IPS DF 6.9 (cell line): Measurements from ENCODE around the gene CNST.
"Not testable (repeated sequence)": the region's sequence is repeated elsewhere in the genome, so short reads cannot be mapped to it uniquely, and the experiment has no call there.

ENCODE experiments used
- DNase-seq: peaks from one replicate; pipeline ENCODE4 v3.0.0-alpha.2; 2013; ENCODE audit warnings: low read depth, low spot score
- H3K27ac ChIP-seq: one replicate; pipeline ENCODE4 v1.5.1; 2013; ENCODE audit warnings: low read length, control low read depth
- H3K27me3 ChIP-seq: 2 replicates; pipeline ENCODE4 v1.6.1; 2013; ENCODE audit warnings: mild to moderate bottlenecking, low read length; ENCODE audit not compliant: control insufficient read depth, insufficient read depth
- H3K36me3 ChIP-seq: 2 replicates; pipeline ENCODE4 v1.6.1; 2013; ENCODE audit warnings: low read length; ENCODE audit not compliant: control insufficient read depth, insufficient read depth
- H3K4me1 ChIP-seq: 2 replicates; pipeline ENCODE4 v1.6.1; 2013; ENCODE audit warnings: low read length; ENCODE audit not compliant: control insufficient read depth, insufficient read depth
- H3K4me3 ChIP-seq: 2 replicates; pipeline ENCODE4 v1.5.1; 2013; ENCODE audit warnings: mild to moderate bottlenecking, low read length
- H3K9me3 ChIP-seq: 2 replicates; pipeline ENCODE4 v1.6.1; 2013; ENCODE audit warnings: low read length, inconsistent platforms; ENCODE audit not compliant: control insufficient read depth, insufficient read depth
- WGBS: extraction: QIAGEN DNeasy Blood & Tissue Kit; methylation state at CpG from one replicate; pipeline ENCODE4 v1.1.7; 2013; ENCODE audit warnings: mixed read lengths, missing lambda C conversion rate; ENCODE audit not compliant: insufficient read length, insufficient coverage; 5-methylcytosine and 5-hydroxymethylcytosine counted together

The CNST gene

GRCh38 chr1:246597340-246597739 lies 31.1 kb downstream of the CNST start:
- Histone ChIP-seq H3K27me3 (no peaks in the 10 kb centered on the region), H3K36me3 (no peaks in the 10 kb centered on the region), H3K4me3 (no peak overlapping the region), H3K9me3 (no peaks in the 10 kb centered on the region), H3K27ac (no peak overlapping the region), H3K4me1 (no peaks in the 10 kb centered on the region)
- WGBS: no CpG with 5 or more reads among the region's 5 CpGs
- DNase-seq: no peak

- H3K9me3 ChIP-seq: no peaks in the 10 kb centered on the region
- no peak overlapping the region for H3K4me3 ChIP-seq
- no CpG with 5 or more reads among the region's 7 CpGs for WGBS
- H3K4me1 ChIP-seq: no peaks in the 10 kb centered on the region
- no peak overlapping the region for H3K27ac ChIP-seq
- no peaks in the 10 kb centered on the region for H3K36me3 ChIP-seq
- H3K27me3 ChIP-seq: no peaks in the 10 kb centered on the region
- no peak for DNase-seq
These were observed 31.7 kb downstream of the CNST start for GRCh38 chr1:246597971-246598370.

- Histone ChIP-seq H3K27ac (no peak overlapping the region), H3K27me3 (no peaks in the 10 kb centered on the region), H3K4me3 (no peak overlapping the region), H3K9me3 (no peaks in the 10 kb centered on the region), H3K36me3 (no peaks in the 10 kb centered on the region), H3K4me1 (no peaks in the 10 kb centered on the region)
- DNase-seq: no peak
- WGBS: no CpG with 5 or more reads among the region's 4 CpGs
These were observed 33.1 kb downstream of the CNST start for GRCh38 chr1:246599315-246599714.

GRCh38 chr1:246600579-246600978 lies 34.3 kb downstream of the CNST start:
- WGBS: no CpG with 5 or more reads among the region's 2 CpGs
- Histone ChIP-seq H3K4me1 (no peaks in the 10 kb centered on the region), H3K36me3 (no peaks in the 10 kb centered on the region), H3K27ac (no peak overlapping the region), H3K27me3 (no peaks in the 10 kb centered on the region), H3K4me3 (no peak overlapping the region), H3K9me3 (no peaks in the 10 kb centered on the region)
- DNase-seq: no peak

GRCh38 chr1:246602194-246602593 lies 35.9 kb downstream of the CNST start:
- no CpG with 5 or more reads among the region's 3 CpGs for WGBS
- Histone ChIP-seq H3K4me1 (no peaks in the 10 kb centered on the region), H3K27ac (no peak overlapping the region), H3K27me3 (no peaks in the 10 kb centered on the region), H3K36me3 (no peaks in the 10 kb centered on the region), H3K4me3 (no peak overlapping the region), H3K9me3 (no peaks in the 10 kb centered on the region)
- no peak for DNase-seq

GRCh38 chr1:246605231-246605630 lies 39.0 kb downstream of the CNST start:
- no CpG with 5 or more reads among the region's 19 CpGs for WGBS

GRCh38 chr1:246607462-246607861 lies 41.2 kb downstream of the CNST start:
- Histone ChIP-seq H3K36me3 (no peaks in the 10 kb centered on the region), H3K4me3 (no peak overlapping the region), H3K9me3 (no peaks in the 10 kb centered on the region), H3K27ac (no peak overlapping the region), H3K27me3 (no peaks in the 10 kb centered on the region), H3K4me1 (peaks cover 4% of the 10 kb centered on the region; the same call in 1 of the 2 replicates)
- no CpG with 5 or more reads among the region's 19 CpGs for WGBS
- DNase-seq: no peak

More at GRCh38 chr1:246605231-246605630, 39.0 kb downstream of the CNST start:
- not testable (repeated sequence) for H3K4me1 ChIP-seq, H3K36me3 ChIP-seq, H3K27me3 ChIP-seq, H3K27ac ChIP-seq, DNase-seq, H3K4me3 ChIP-seq, H3K9me3 ChIP-seq

- H3K36me3 ChIP-seq: no peaks in the 10 kb centered on the region
- no CpG with 5 or more reads among the region's 18 CpGs for WGBS
- H3K9me3 ChIP-seq: no peaks in the 10 kb centered on the region
- no peak for DNase-seq
- peaks cover 4% of the 10 kb centered on the region; the same call in 1 of the 2 replicates for H3K4me1 ChIP-seq
- H3K27me3 ChIP-seq: no peaks in the 10 kb centered on the region
- H3K27ac ChIP-seq: no peak overlapping the region
- no peak overlapping the region for H3K4me3 ChIP-seq
These were observed 42.5 kb downstream of the CNST start for GRCh38 chr1:246608616-246609376.

- Histone ChIP-seq H3K36me3 (no peaks in the 10 kb centered on the region), H3K27ac (no peak overlapping the region), H3K4me1 (peaks cover 4% of the 10 kb centered on the region; the same call in 1 of the 2 replicates), H3K9me3 (no peaks in the 10 kb centered on the region), H3K27me3 (no peaks in the 10 kb centered on the region), H3K4me3 (no peak overlapping the region)
- WGBS: no CpG with 5 or more reads among the region's 4 CpGs
- no peak for DNase-seq
These were observed 43.4 kb downstream of the CNST start for GRCh38 chr1:246609632-246610031.

GRCh38 chr1:246613096-246613758 lies 47.0 kb downstream of the CNST start:
- no peak for DNase-seq
- Histone ChIP-seq H3K36me3 (no peaks in the 10 kb centered on the region), H3K27me3 (no peaks in the 10 kb centered on the region), H3K4me3 (no peak overlapping the region), H3K9me3 (no peaks in the 10 kb centered on the region), H3K27ac (no peak overlapping the region), H3K4me1 (peaks cover 4% of the 10 kb centered on the region; the same call in 1 of the 2 replicates)
- WGBS: no CpG with 5 or more reads among the region's 6 CpGs
